GM19023 (cell line): ENCODE results near the gene TRNP1.

Experiments
- ATAC-seq: cut with Tn5 transposase; IDR thresholded peaks from one replicate; pipeline ENCODE4 v1.9.1; 2021; ENCODE audit warnings: mild to moderate bottlenecking, moderate library complexity; ENCODE audit not compliant: unreplicated experiment

TRNP1 gene

DNA sequence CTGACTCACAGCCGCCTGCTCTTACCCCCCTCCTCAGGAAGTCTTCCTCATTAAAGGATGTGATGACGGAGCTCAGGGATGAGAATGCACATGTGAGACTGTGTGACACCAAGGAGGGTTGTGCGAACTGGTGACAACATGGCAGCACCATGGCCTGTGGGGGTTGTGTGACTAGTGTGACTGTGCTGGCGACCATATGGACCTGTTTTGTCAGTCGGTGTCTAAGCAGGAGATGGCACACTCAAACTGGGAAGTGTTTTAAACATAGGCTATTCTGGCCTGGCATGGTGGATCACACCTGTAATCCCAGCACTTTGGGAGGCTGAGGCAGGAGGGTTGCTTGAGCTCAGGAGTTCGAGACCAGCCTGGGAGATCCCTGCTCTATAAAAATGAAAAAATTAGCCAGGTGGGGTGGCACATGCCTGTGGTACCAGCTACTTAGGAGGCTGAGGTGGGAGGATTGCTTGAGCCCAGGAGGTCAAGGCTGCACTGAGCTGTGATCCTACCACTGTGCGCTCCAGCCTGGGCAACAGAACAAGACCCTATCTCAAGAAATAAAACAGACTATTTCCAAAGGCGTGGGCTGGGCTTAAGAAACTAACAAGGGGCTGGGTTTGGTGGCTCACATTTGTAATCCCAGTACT lies 7.4 kb downstream of the TRNP1 start:
- ATAC-seq: no peak

DNA sequence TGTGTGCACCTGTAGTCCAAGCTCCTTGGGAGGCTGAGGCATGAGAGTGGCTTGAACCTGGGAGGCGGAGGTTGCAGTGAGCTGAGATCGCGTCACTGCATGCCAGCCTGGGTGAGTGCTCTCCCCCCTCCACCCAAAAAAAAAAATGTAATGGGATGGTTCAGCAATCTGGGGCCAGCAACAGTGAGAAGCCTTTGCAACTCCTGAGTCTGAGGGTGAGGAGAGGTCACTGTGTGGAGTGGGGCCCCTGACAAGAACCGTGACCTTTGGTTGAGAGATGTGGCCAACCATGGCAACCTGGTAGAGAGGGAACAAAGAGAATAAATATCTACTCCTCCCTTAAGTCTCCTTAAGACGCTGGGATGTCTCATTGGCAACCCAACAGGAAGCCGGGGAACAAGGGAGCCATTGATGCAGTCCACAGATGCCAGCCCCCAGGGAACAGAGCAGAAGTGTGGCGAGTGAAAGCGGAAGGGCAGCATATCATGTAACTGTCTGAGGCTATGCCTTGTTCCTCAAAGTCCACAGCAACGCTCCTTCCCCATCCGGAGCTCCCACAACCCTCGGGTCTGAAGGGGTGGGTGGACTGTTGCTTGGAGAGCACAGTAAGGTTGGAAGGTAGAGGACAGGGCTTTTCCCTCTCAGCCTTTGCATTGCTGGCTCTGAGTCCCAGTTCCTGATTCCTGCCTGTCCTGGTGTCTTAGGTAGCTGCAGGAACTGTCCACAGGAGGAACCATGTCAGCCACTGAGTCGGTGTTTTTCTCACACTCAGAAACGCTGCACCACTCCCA lies 8.3 kb downstream of the TRNP1 start:
- no peak for ATAC-seq

GRCh38 chr1:27003745-27004470 lies 10.4 kb downstream of the TRNP1 start:
- ATAC-seq: no peak

GRCh38 chr1:27004471-27005165 lies 11.1 kb downstream of the TRNP1 start:
- no peak for ATAC-seq

DNA sequence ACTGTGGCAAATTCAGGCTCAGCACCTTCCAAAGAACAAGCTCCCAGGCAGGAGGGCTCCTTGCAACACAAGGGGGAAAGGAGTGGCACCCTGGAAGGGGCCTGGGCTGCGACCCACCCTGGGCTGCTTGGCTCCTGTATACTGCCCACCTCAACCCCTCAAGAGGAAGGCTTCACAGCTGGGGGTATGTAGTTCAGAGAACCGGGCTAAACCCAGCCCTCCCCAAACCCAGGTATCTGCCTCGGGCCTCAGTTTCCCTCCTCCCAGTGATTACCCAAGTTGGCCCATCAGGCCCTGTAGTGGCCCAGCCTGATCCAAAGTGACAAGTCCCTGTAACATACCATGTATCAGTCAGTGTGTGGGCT lies 11.7 kb downstream of the TRNP1 start:
- no peak for ATAC-seq

GRCh38 chr1:27005648-27006496 lies 12.4 kb downstream of the TRNP1 start:
- ATAC-seq: no peak

- ATAC-seq: no peak
Measured at GRCh38 chr1:27006683-27007082, 13.2 kb downstream of the TRNP1 start.

DNA sequence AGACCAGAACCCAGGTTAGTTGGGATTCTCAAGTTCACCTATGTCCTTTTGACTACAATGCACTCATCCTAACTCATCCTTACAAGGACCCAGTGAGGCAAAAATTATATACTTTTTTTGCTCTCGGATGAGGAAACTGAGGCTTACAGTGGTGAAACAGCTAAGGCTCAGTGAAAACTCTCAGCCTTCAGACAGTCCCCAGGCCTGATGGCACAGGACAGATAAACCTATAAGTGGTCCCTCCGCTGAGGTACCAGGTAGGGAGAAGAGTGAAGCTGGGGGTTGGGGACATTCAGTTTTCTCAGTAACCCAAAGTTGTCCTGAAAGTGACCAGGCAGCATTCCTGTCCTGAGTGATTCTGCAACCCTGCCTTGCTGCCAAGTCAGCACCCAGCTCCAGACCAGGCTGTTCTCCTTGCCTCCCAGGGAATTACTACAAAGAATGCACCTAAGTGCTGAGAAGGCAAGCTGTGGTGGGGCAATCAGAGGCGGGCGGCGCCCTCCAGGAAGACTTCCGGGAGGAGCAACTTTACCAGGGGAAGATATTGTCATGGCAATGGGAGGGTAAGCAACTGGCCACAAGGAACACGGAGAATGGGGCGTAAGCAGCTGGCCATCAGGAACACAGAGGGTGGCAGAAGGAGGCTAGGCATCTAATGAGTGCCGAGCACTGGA lies 14.6 kb downstream of the TRNP1 start:
- no peak for ATAC-seq

- no peak for ATAC-seq
Measured at GRCh38 chr1:27009601-27010197, 16.2 kb downstream of the TRNP1 start.

GRCh38 chr1:27010226-27010994 lies 16.9 kb downstream of the TRNP1 start:
- ATAC-seq: no peak

DNA sequence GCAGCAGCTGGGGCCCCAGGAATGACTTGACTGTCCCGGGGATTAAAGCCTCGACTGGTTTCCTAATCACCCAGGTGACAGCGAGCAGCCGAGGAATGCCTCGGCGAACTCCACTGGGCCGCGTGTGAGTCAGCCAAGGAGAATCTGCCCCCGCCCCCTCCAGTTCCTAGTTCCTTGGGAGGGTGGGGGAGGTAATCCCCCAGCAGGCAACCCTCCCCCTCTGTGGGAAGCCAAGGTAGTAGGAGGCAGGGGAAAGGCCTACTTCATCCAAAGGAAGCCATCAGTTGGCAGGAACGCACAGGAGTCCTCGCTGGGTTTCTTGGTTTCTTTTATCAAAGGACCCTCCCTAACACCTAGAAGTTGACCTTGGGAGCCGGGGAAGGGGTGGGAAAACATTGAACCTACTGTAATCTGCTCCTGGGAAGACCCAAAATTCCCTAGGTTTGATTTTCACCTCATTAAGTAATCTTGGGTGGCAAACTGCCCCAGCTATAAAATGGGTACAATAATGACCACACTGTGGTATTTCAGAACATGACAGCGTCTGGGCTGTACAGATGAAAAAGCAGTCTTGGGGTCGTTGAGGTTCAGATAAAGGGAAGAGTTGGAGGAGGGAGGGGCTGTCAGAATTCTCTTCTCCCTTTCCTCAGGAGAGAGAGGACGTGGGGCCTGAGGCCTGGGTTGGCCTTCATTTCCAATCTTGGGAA lies 17.7 kb downstream of the TRNP1 start:
- no peak for ATAC-seq

- ATAC-seq: no peak
Measured at GRCh38 chr1:27011976-27012563, 18.6 kb downstream of the TRNP1 start.

DNA sequence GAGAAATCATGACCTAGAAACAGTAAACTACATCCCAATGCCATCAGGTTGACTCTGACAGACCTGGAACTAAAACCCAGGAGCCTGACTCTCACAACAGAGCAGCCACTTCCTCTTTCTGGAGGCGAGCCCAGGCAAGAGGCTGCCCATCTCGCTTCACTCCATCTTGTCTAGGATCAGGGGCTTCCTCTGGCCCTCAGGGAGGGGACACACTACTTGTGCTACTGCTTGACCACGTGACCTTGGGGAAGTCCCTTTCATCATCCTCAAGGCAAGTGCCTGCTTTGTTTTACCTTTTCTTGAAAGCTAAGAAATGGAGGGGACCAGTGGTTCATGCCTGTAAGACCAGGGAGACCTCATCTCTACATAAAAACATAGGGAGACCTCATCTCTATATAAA lies 21.8 kb downstream of the TRNP1 start:
- no peak for ATAC-seq

DNA sequence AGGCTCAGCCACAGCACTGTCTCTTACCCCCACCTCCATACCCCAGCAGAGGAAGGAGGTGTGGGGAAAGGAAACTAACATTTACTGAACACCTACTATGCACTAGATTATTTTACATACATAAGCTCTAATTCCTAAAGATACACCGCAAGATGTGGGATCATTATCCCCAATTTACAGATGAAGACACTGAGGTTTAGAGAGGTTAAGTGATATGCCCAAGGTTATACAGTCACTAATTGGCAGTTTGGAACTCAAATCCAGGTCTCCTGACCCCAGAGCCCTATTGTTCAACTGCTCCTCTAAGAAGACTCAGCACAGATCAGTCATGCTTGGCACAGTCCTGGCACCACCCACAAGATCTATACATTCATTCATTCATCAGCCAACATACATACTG lies 22.9 kb downstream of the TRNP1 start:
- ATAC-seq: no peak

DNA sequence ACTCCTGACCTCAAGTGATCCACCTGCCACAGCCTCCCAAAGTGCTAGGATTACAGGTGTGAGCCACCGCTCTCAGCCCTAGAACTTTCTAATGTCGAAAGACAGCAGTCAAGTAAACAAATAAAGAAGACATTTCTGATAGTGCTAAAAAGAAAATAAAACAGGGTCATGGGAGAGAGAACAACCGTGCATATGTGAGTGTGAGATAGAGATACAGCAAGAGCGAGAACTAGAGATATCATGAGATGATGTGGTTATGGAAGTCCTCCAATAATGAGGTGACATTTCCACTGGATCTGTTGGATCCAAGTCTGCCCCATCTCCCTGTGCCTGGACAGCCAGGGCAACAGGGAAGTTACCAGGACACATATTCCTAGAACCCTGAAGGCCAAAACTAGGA lies 23.7 kb downstream of the TRNP1 start:
- no peak for ATAC-seq

DNA sequence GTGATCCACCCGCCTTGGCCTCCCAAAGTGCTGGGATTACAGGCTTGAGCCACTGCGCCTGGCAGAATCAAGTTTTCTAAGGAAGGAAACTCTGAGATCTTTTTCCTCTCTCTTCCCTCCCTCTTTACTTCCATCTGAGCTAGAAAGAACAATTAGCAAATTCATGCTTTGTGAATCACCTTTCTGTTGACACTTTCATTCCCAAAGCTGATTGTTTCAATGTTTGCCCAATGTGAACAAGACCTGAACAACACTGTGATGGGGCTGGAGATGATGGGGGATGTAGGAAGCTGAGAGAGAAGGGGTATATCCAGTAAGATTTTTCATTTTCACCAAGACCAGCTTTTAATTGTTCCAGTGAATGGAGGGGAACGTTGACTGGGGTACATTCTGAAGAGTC lies 24.8 kb downstream of the TRNP1 start:
- no peak for ATAC-seq

DNA sequence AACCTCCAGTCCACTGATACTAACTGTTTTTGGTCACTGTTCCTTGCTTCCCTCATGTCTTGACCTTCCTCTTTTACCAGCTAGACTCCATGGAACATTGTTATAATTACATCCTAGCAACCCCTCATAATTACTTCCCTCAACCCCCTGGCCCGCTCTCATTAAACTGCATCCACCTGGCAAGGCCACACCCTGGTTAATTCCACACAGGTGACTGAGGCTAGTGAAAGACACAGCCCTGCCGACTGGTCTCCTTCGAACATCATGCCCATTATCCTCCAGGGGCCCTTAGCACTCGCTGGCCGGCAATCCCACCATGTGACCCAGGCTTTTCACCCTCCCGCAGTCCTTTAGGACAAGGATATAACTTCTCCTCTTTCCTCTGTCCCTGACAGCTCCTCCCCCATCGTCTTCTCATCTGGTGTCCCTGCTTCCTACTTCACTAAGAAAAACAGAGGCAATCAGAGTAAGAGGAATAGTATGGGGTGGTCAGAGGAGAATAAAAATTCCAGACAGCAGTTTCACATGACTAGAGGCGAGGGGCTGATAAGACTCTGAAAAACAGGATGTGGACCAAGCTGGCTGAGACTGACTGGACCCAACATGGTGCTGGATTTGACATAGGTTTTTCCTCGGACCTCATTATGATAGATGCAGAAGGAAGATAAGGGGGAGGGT lies 28.0 kb downstream of the TRNP1 start:
- ATAC-seq: no peak
